Neuron (in vitro differentiated cells): ENCODE results near the gene ODAPH.

ENCODE experiments used
- H2AFZ ChIP-seq: one replicate; pipeline ENCODE4 v1.6.1; 2013; ENCODE audit warnings: low read depth, mild to moderate bottlenecking, inconsistent platforms, low read length, moderate library complexity
- H3K27me3 ChIP-seq: one replicate; pipeline ENCODE4 v1.6.1; 2013; ENCODE audit warnings: low read length; ENCODE audit not compliant: insufficient read depth
- H3K36me3 ChIP-seq: one replicate; pipeline ENCODE4 v1.6.1; 2013; ENCODE audit warnings: low read length; ENCODE audit not compliant: insufficient read depth
- H3K4me1 ChIP-seq: one replicate; pipeline ENCODE4 v1.6.1; 2013; ENCODE audit warnings: low read length; ENCODE audit not compliant: insufficient read depth
- H3K4me3 ChIP-seq: 2 replicates; pipeline ENCODE4 v1.5.1; 2013; ENCODE audit warnings: mild to moderate bottlenecking, low read length, moderate library complexity
- H3K9me3 ChIP-seq: one replicate; pipeline ENCODE4 v1.6.1; 2013; ENCODE audit warnings: low read length

Gene ODAPH

DNA sequence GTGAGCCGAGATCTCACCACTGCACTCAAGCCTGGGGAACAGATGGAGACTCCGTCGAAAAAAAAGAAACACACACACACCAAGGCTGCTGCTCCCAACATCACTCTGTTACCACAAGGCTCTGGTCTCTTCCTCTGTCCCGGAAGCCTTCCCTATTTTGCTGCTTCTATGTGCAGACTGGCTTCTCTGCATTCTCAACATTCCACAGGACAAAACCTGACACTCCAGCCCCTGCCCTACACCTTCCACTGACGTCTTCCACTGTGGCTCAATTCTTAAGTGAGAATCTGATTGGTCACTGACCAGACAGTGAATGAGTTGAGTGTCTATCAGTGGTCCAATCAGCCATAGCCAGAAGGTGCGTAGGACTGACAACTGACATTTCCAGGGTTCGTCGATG, 5.9 kb downstream of the ODAPH start:
- no peak overlapping the region for H2AFZ ChIP-seq
- no peak overlapping the region for H3K4me3 ChIP-seq
- no peaks in the 10 kb centered on the region for H3K4me1 ChIP-seq
- H3K36me3 ChIP-seq, result no peaks in the 10 kb centered on the region
- H3K27me3 ChIP-seq, result no peaks in the 10 kb centered on the region
- no peaks in the 10 kb centered on the region for H3K9me3 ChIP-seq

DNA sequence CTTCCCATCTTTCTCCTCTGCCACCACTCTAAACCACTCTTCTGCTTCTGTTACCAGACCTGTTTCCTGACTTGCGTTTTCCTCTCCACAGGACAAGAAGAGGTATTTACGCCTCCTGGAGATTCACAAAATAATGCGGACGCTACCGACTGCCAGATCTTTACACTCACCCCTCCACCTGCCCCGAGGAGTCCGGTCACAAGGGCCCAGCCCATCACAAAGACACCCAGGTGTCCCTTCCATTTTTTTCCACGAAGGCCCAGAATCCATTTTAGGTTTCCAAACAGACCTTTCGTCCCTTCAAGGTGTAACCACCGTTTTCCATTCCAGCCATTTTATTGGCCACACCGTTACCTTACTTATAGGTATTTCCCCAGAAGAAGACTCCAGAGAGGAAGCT, 8.2 kb downstream of the ODAPH start:
- Histone ChIP-seq H3K36me3 (no peaks in the 10 kb centered on the region), H3K4me1 (no peaks in the 10 kb centered on the region), H3K9me3 (no peaks in the 10 kb centered on the region), H3K27me3 (no peaks in the 10 kb centered on the region), H3K4me3 (no peak overlapping the region), H2AFZ (no peak overlapping the region)

DNA sequence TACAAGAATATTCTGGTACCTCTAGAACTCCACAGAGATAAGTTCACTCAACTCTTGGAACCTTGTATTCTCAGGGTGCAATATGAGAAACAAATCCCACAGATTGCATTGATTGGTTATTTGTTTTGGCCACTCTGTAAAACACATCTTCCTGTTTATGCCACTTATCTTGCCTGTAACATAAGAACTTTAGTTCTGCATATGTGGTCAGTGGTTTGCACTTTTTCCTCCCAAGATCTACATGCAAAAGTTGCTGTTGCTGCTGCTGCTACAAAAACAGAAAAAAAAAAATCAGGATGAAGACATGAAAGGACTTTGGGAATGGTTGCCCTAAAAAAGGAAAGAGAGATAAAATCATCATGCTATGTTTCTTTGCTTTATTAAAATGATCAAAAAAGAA, 9.6 kb downstream of the ODAPH start:
- no peaks in the 10 kb centered on the region for H3K36me3 ChIP-seq
- no peaks in the 10 kb centered on the region for H3K27me3 ChIP-seq
- no peaks in the 10 kb centered on the region for H3K4me1 ChIP-seq
- H3K9me3 ChIP-seq, result no peaks in the 10 kb centered on the region
- H3K4me3 ChIP-seq, result no peak overlapping the region
- H2AFZ ChIP-seq, result no peak overlapping the region

GRCh38 chr4:75566911-75567310, 11.0 kb downstream of the ODAPH start:
- H3K4me3 ChIP-seq, result no peak overlapping the region

GRCh38 chr4:75567725-75568124, 11.9 kb downstream of the ODAPH start:
- H3K9me3 ChIP-seq, result no peaks in the 10 kb centered on the region
- H3K27me3 ChIP-seq, result peaks cover 2% of the 10 kb centered on the region
- H3K36me3 ChIP-seq, result no peaks in the 10 kb centered on the region
- H2AFZ ChIP-seq, result no peak overlapping the region
- no peaks in the 10 kb centered on the region for H3K4me1 ChIP-seq
- no peak overlapping the region for H3K4me3 ChIP-seq

More at GRCh38 chr4:75566911-75567310, 11.0 kb downstream of the ODAPH start:
- Histone ChIP-seq H3K4me1 (no peaks in the 10 kb centered on the region), H3K36me3 (no peaks in the 10 kb centered on the region), H3K9me3 (no peaks in the 10 kb centered on the region), H3K27me3 (no peaks in the 10 kb centered on the region), H2AFZ (no peak overlapping the region)

- H3K27me3 ChIP-seq, result no peaks in the 10 kb centered on the region
- no peaks in the 10 kb centered on the region for H3K36me3 ChIP-seq
- H3K4me1 ChIP-seq, result no peaks in the 10 kb centered on the region
- H3K4me3 ChIP-seq, result no peak overlapping the region
- no peaks in the 10 kb centered on the region for H3K9me3 ChIP-seq
- no peak overlapping the region for H2AFZ ChIP-seq
Measured at GRCh38 chr4:75584067-75584466, 28.2 kb downstream of the ODAPH start.

DNA sequence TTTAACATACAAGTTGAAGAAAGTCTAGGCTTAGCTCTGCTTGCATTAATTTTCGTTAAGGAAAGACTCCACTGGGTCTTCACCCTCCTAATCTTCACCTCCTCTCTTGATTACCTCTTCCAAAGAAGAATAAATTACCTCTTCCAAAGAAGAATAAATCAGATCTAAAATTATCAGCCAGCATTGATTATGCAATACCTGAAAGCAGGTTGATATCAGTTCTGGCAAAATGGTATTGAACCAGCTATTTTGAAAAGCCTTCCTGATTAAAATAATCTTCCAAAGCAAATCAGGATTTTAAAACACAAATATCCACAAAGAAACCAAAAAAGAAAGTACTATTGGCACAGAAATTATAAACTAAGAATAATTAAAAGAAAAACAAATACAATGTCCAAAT, 37.5 kb downstream of the ODAPH start:
- no peaks in the 10 kb centered on the region for H3K9me3 ChIP-seq

DNA sequence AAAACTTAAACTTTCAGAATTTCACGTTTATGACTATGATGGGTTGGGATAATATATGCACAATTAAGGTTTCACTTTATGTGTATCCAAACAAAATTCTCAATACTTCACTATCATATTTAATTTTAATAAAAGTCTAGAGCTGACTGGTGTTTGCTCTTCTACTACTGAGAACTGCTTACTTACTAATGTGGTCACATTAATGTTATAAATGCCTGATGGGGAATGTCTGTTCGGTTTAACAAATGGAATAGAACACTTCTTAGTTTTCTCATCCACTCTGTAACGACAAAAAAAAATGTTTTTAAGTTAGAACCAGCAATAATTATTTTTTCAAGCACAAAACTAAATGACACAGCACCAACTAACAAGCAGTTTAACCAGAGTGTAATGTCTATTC, 40.2 kb downstream of the ODAPH start:
- no peaks in the 10 kb centered on the region for H3K9me3 ChIP-seq
- no peak overlapping the region for H3K4me3 ChIP-seq
- no peaks in the 10 kb centered on the region for H3K27me3 ChIP-seq
- H3K36me3 ChIP-seq, result no peaks in the 10 kb centered on the region
- H2AFZ ChIP-seq, result no peak overlapping the region
- no peaks in the 10 kb centered on the region for H3K4me1 ChIP-seq

More for the DNA sequence above, 37.5 kb downstream of the ODAPH start:
- Histone ChIP-seq H3K36me3 (no peaks in the 10 kb centered on the region), H2AFZ (no peak overlapping the region), H3K4me3 (no peak overlapping the region), H3K27me3 (no peaks in the 10 kb centered on the region), H3K4me1 (no peaks in the 10 kb centered on the region)

DNA sequence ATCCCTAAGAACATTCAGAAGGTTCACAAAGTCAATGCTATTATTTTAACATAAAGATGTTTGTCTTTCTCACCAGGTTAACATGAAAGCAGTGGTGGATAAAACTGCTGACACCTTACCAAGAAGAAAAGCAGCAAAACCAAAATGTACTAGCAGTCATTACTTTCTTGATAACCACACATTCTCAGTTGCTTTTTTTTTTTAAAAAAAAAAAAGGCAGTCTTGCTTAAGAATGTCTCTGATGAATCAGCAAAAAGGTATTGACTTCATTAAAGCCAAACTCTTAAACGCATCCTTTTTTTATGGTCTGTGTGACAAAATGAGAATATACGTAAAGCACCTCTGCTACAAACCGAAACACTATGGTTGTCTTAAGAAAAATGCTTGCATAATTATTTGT, 42.5 kb downstream of the ODAPH start:
- Histone ChIP-seq H2AFZ (no peak overlapping the region), H3K4me3 (no peak overlapping the region), H3K4me1 (no peaks in the 10 kb centered on the region), H3K27me3 (no peaks in the 10 kb centered on the region), H3K36me3 (no peaks in the 10 kb centered on the region), H3K9me3 (no peaks in the 10 kb centered on the region)

GRCh38 chr4:75599647-75600046, 43.8 kb downstream of the ODAPH start:
- H3K27me3 ChIP-seq, result no peaks in the 10 kb centered on the region
- H3K36me3 ChIP-seq, result no peaks in the 10 kb centered on the region
- H3K4me3 ChIP-seq, result no peak overlapping the region
- no peaks in the 10 kb centered on the region for H3K4me1 ChIP-seq
- H2AFZ ChIP-seq, result no peak overlapping the region
- H3K9me3 ChIP-seq, result no peaks in the 10 kb centered on the region

DNA sequence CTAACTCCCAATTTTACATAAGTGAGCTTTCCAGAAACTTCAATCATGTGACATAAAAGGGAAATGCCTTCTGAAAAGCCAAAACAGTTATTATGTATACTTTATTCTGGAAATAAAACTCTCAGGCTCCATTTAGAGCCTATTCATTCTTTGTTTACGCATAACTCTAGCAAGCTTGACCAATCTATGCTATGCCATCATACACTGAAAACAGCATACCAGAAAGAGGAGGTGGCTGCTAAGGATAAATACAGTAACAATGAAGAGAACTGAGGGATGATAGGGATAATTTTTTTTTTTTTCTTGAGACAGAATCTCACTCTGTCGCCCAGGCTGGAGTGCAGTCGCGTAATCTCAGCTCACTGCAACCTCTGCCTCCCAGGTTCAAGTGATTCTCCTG, 50.1 kb downstream of the ODAPH start:
- Histone ChIP-seq H3K4me1 (no peaks in the 10 kb centered on the region), H2AFZ (no peak overlapping the region), H3K9me3 (no peaks in the 10 kb centered on the region), H3K4me3 (no peak overlapping the region), H3K36me3 (no peaks in the 10 kb centered on the region), H3K27me3 (no peaks in the 10 kb centered on the region)

GRCh38 chr4:75612306-75612705, 56.4 kb downstream of the ODAPH start:
- Histone ChIP-seq H3K4me3 (no peak overlapping the region), H3K36me3 (no peaks in the 10 kb centered on the region), H3K4me1 (no peaks in the 10 kb centered on the region), H3K9me3 (no peaks in the 10 kb centered on the region), H2AFZ (no peak overlapping the region), H3K27me3 (no peaks in the 10 kb centered on the region)
